Suprapubic skin (tissue), 3 donors: Measurements from ENCODE around the gene MAP7D2.

Experiments
- CTCF ChIP-seq, 2 donors: fragments of 200-600 bp in 1 of 2; fragments of 450-650 bp in 1 of 2; sonication (generic) in 1 of 2; IDR thresholded peaks; one replicate each; pipeline ENCODE4 v1.5.1; 2016 to 2019; ENCODE audit warnings: antibody characterized with exemption in 2 of 2, mild to moderate bottlenecking in 1 of 2, moderate library complexity in 1 of 2
- EP300 ChIP-seq: sonication (generic); formaldehyde crosslinking; IDR thresholded peaks from one replicate; pipeline ENCODE4 v1.6.1; 2017; ENCODE audit warnings: antibody characterized with exemption
- POLR2A ChIP-seq, 2 donors: fragments of 450-650 bp; IDR thresholded peaks; one replicate each; pipeline ENCODE4 v1.6.1; 2017; ENCODE audit warnings: antibody characterized with exemption in 2 of 2, mild to moderate bottlenecking in 2 of 2, moderate library complexity in 2 of 2

GRCh38 chrX:20067709-20068561 is 48.8 kb downstream of the MAP7D2 start:
- TF ChIP-seq CTCF (IDR thresholded peaks at IDR 0.05): no peak
- TF ChIP-seq POLR2A (IDR thresholded peaks at IDR 0.05): no peak
- TF ChIP-seq EP300: no peak
